ENCODE measurements around the gene C1orf159.

DNA sequence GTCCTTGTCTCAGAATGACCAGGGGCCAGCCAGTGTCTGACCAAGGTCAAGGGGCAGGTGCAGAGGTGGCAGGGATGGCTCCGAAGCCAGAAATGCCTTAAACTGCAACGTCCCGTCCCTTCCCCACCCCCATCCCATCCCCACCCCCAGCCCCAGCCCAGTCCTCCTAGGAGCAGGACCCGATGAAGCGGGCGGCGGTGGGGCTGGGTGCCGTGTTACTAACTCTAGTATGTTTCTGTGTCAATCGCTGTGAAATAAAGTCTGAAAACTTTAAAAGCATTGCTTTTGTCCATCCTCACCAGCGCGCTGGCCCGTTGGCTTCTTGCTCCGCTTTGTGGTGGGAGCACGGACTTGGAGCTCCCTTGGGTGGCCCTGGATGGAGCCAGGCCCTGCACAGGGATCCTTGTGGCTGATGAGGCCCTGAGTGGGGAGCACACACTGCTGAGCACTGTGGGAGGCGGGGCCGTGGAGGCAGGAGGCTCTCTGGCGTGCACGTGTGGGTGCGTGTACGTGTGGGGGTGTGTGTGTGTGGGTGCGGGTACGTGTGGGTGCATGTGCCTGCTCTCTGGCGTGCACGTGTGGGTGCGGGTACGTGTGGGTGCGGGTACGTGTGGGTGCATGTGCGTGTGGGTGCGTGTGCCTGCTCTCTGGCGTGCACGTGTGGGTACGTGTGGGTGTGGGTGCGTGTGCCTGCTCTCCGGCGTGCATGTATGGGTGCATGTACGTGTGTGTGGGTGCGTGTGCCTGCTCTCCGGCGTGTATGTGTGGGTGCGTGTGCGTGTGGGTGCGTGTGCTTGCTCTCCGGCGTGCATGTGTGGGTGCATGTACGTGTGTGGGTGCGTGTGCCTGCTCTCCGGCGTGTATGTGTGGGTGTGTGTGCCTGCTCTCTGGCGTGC, 59.8 kb downstream of the C1orf159 start:
- TF ChIP-seq POLR2A (conservative IDR thresholded peaks at IDR 0.05), result peak; percentile 30; the same call in 1 of the 2 replicates
- no peak for TF ChIP-seq CREM (IDR thresholded peaks at IDR 0.05; ENCODE audit: low read depth)
- no peak for TF ChIP-seq NRF1 (conservative IDR thresholded peaks at IDR 0.05 in 1 of 2, IDR thresholded peaks at IDR 0.05 in 1 of 2)
- TF ChIP-seq ATF3 (IDR thresholded peaks at IDR 0.05), result no peak
- no peak for TF ChIP-seq ATF3 (CRISPR knock-in tag; conservative IDR thresholded peaks at IDR 0.05)
- no peak for TF ChIP-seq ZNF785 (CRISPR knock-in tag; IDR thresholded peaks at IDR 0.05)
- no peak for TF ChIP-seq SIN3A (IDR thresholded peaks at IDR 0.05; ENCODE audit: borderline replicate concordance in 2 of 2, control insufficient read depth in 1 of 2, low read depth in 2 of 2, low read length in 2 of 2)
- TF ChIP-seq ZZZ3 (IDR thresholded peaks at IDR 0.05), result no peak
- no peak for TF ChIP-seq ARID2 (IDR thresholded peaks at IDR 0.05)
- TF ChIP-seq, protein P1, sequence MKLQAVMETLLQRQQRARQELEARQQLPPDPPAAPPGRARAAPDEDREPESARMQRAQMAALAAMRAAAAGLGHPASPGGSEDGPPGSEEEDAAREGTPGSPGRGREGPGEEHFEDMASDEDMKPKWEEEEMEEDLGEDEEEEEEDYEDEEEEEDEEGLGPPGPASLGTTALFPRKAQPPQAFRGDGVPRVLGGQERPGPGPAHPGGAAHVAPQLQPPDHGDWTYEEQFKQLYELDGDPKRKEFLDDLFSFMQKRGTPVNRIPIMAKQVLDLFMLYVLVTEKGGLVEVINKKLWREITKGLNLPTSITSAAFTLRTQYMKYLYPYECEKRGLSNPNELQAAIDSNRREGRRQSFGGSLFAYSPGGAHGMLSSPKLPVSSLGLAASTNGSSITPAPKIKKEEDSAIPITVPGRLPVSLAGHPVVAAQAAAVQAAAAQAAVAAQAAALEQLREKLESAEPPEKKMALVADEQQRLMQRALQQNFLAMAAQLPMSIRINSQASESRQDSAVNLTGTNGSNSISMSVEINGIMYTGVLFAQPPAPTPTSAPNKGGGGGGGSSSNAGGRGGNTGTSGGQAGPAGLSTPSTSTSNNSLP (IDR thresholded peaks at IDR 0.05; ENCODE audit: borderline replicate concordance, low read depth, low read length), result no peak
- no peak for TF ChIP-seq RCOR1 (IDR thresholded peaks at IDR 0.05; ENCODE audit: borderline replicate concordance in 1 of 2, low read depth in 2 of 2, low read length in 2 of 2)
- TF ChIP-seq ATF7 (IDR thresholded peaks at IDR 0.05), result no peak
- TF ChIP-seq, protein P2, sequence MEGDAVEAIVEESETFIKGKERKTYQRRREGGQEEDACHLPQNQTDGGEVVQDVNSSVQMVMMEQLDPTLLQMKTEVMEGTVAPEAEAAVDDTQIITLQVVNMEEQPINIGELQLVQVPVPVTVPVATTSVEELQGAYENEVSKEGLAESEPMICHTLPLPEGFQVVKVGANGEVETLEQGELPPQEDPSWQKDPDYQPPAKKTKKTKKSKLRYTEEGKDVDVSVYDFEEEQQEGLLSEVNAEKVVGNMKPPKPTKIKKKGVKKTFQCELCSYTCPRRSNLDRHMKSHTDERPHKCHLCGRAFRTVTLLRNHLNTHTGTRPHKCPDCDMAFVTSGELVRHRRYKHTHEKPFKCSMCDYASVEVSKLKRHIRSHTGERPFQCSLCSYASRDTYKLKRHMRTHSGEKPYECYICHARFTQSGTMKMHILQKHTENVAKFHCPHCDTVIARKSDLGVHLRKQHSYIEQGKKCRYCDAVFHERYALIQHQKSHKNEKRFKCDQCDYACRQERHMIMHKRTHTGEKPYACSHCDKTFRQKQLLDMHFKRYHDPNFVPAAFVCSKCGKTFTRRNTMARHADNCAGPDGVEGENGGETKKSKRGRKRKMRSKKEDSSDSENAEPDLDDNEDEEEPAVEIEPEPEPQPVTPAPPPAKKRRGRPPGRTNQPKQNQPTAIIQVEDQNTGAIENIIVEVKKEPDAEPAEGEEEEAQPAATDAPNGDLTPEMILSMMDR (IDR thresholded peaks at IDR 0.05 in 2 of 3, conservative IDR thresholded peaks at IDR 0.05 in 1 of 3; ENCODE audit: insufficient read depth in 2 of 3, low read depth in 1 of 3, low read length in 3 of 3), result no peak
- no peak for TF ChIP-seq SMC3 (conservative IDR thresholded peaks at IDR 0.05; ENCODE audit: insufficient read depth, low read depth, low read length)
- TF ChIP-seq, protein P3, sequence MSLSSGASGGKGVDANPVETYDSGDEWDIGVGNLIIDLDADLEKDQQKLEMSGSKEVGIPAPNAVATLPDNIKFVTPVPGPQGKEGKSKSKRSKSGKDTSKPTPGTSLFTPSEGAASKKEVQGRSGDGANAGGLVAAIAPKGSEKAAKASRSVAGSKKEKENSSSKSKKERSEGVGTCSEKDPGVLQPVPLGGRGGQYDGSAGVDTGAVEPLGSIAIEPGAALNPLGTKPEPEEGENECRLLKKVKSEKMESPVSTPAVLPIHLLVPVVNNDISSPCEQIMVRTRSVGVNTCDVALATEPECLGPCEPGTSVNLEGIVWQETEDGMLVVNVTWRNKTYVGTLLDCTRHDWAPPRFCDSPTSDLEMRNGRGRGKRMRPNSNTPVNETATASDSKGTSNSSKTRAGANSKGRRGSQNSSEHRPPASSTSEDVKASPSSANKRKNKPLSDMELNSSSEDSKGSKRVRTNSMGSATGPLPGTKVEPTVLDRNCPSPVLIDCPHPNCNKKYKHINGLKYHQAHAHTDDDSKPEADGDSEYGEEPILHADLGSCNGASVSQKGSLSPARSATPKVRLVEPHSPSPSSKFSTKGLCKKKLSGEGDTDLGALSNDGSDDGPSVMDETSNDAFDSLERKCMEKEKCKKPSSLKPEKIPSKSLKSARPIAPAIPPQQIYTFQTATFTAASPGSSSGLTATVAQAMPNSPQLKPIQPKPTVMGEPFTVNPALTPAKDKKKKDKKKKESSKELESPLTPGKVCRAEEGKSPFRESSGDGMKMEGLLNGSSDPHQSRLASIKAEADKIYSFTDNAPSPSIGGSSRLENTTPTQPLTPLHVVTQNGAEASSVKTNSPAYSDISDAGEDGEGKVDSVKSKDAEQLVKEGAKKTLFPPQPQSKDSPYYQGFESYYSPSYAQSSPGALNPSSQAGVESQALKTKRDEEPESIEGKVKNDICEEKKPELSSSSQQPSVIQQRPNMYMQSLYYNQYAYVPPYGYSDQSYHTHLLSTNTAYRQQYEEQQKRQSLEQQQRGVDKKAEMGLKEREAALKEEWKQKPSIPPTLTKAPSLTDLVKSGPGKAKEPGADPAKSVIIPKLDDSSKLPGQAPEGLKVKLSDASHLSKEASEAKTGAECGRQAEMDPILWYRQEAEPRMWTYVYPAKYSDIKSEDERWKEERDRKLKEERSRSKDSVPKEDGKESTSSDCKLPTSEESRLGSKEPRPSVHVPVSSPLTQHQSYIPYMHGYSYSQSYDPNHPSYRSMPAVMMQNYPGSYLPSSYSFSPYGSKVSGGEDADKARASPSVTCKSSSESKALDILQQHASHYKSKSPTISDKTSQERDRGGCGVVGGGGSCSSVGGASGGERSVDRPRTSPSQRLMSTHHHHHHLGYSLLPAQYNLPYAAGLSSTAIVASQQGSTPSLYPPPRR (CRISPR knock-in tag; IDR thresholded peaks at IDR 0.05; ENCODE audit: borderline replicate concordance), result no peak
